H1 (cell line): Measurements from ENCODE around the gene CCDC141. TPM values are rescaled to one million over a fixed set of nuclear protein-coding genes. Genes with fewer than 3 reads are reported as not detected.

ENCODE experiments used
- CTCF ChIA-PET: fragments of 300-600 bp; sonication (Branson Sonifier 250); formaldehyde crosslinking; loops from one replicate; lab custom pipeline; 2021; ENCODE audit not compliant: partially characterized antibody; lab: Charles Lee
- POLR2A ChIA-PET: fragments of 300-600 bp; sonication (Branson Sonifier 250); formaldehyde crosslinking; loops from one replicate; lab custom pipeline; 2021; ENCODE audit warnings: inconsistent platforms; ENCODE audit not compliant: partially characterized antibody; lab: Charles Lee
- DNase-seq, 2 experiments: peaks; one replicate each; pipeline versions ENCODE4 v3.0.0 to v3.0.0-alpha.2; 2010 to 2022; ENCODE audit warnings: low spot score in 2 of 2, low read depth in 1 of 2, mixed read lengths in 1 of 2
- FAIRE-seq: peaks from 2 replicates; lab custom pipeline; 2011; peaks lifted over from hg19 to GRCh38; lab: Jason Lieb, UNC
- H2AFZ ChIP-seq: 2 replicates; pipeline ENCODE4 v1.8.1; 2012; ENCODE audit warnings: low read length, inconsistent platforms
- H2AK5ac ChIP-seq: 2 replicates; pipeline ENCODE4 v1.6.1; 2013; ENCODE audit warnings: low read depth, low read length
- H2BK120ac ChIP-seq: replicated peaks from 2 replicates; pipeline ENCODE3; 2013; ENCODE audit warnings: low read depth, low read length, inconsistent platforms
- H2BK12ac ChIP-seq: 2 replicates; pipeline ENCODE4 v1.6.1; 2013; ENCODE audit warnings: low read depth, low read length
- H2BK15ac ChIP-seq: 2 replicates; pipeline ENCODE4 v1.6.1; 2013; ENCODE audit warnings: low read length
- H2BK20ac ChIP-seq: 2 replicates; pipeline ENCODE4 v1.6.1; 2013; ENCODE audit warnings: low read length
- H2BK5ac ChIP-seq: 2 replicates; pipeline ENCODE4 v1.6.1; 2013; ENCODE audit warnings: low read depth, low read length
- H3K14ac ChIP-seq: 2 replicates; pipeline ENCODE4 v1.6.1; 2013; ENCODE audit warnings: inconsistent platforms; ENCODE audit not compliant: insufficient read length
- H3K18ac ChIP-seq: 2 replicates; pipeline ENCODE4 v1.6.1; 2013; ENCODE audit warnings: low read length; ENCODE audit errors: extremely low read depth
- H3K23ac ChIP-seq: 2 replicates; pipeline ENCODE4 v1.6.1; 2013; ENCODE audit warnings: inconsistent platforms; ENCODE audit not compliant: insufficient read length
- H3K23me2 ChIP-seq: 2 replicates; pipeline ENCODE4 v1.6.1; 2013; ENCODE audit warnings: low read depth, low read length
- H3K27ac ChIP-seq: 2 replicates; pipeline ENCODE4 v1.6.1; 2011; ENCODE audit warnings: low read depth, low read length, inconsistent platforms
- H3K27me3 ChIP-seq, 4 experiments: replicated peaks in 1 of 4; 1 replicate in 1 of 4; 2 replicates in 3 of 4; pipeline versions ENCODE4 v1.6.1 to v1.8.1; 2011 to 2013; ENCODE audit warnings: low read length in 3 of 4, mild to moderate bottlenecking in 3 of 4, inconsistent platforms in 2 of 4, mixed read lengths in 2 of 4, moderate library complexity in 1 of 4; ENCODE audit not compliant: control insufficient read depth in 3 of 4, insufficient read depth in 3 of 4; ENCODE audit errors: extremely low read depth in 1 of 4
- H3K36me3 ChIP-seq, 4 experiments: 2 replicates each; pipeline versions ENCODE4 v1.6.1 to v1.8.1; 2011 to 2013; ENCODE audit warnings: mild to moderate bottlenecking in 4 of 4, low read length in 3 of 4, moderate library complexity in 2 of 4, control low read depth in 1 of 4, inconsistent platforms in 1 of 4; ENCODE audit not compliant: insufficient read depth in 4 of 4, control insufficient read depth in 2 of 4
- H3K4ac ChIP-seq: replicated peaks from 2 replicates; pipeline ENCODE3; 2013; ENCODE audit warnings: low read length, low read depth, mixed read lengths, inconsistent platforms; ENCODE audit not compliant: insufficient read length
- H3K4me1 ChIP-seq, 4 experiments: replicated peaks in 1 of 4; 1 replicate in 1 of 4; 2 replicates in 3 of 4; pipeline versions ENCODE4 v1.6.1 to v1.8.1; 2011 to 2013; ENCODE audit warnings: low read length in 3 of 4, inconsistent platforms in 2 of 4, mixed read lengths in 1 of 4; ENCODE audit not compliant: insufficient read depth in 4 of 4, control insufficient read depth in 3 of 4
- H3K4me2 ChIP-seq, 2 experiments: 2 replicates each; pipeline versions ENCODE4 v1.6.1 to v1.8.1; 2011 to 2013; ENCODE audit warnings: low read depth in 2 of 2, low read length in 2 of 2, control low read depth in 1 of 2, inconsistent platforms in 1 of 2, mild to moderate bottlenecking in 1 of 2; ENCODE audit not compliant: insufficient read depth in 1 of 2
- H3K4me3 ChIP-seq, 4 experiments: fragments of 200-600, 300-600 bp in 1 of 4; sonication (generic), shearing (Covaris generic), sonication (Bioruptor Twin) in 1 of 4; 2 replicates each; pipeline versions ENCODE4 v1.5.1 to v1.8.1; 2011 to 2016; ENCODE audit warnings: low read length in 4 of 4, low read depth in 3 of 4, control low read depth in 2 of 4, inconsistent platforms in 2 of 4, mild to moderate bottlenecking in 2 of 4, mixed read lengths in 1 of 4, moderate library complexity in 1 of 4; ENCODE audit not compliant: insufficient read depth in 2 of 4; ENCODE audit errors: extremely low read depth in 1 of 4
- H3K56ac ChIP-seq: replicated peaks from 2 replicates; pipeline ENCODE3; 2013; ENCODE audit warnings: low read depth, mild to moderate bottlenecking, mixed read lengths, low read length, inconsistent platforms; ENCODE audit not compliant: insufficient read length
- H3K79me1 ChIP-seq: 2 replicates; pipeline ENCODE4 v1.6.1; 2013; ENCODE audit warnings: low read depth, low read length, control low read depth
- H3K79me2 ChIP-seq, 2 experiments: 2 replicates each; pipeline versions ENCODE4 v1.6.1 to v1.8.1; 2012 to 2013; ENCODE audit warnings: low read length in 2 of 2, mild to moderate bottlenecking in 2 of 2, inconsistent platforms in 1 of 2; ENCODE audit not compliant: insufficient read depth in 2 of 2, control insufficient read depth in 1 of 2
- H3K9ac ChIP-seq, 4 experiments: replicated peaks in 1 of 4; 1 replicate in 1 of 4; 2 replicates in 3 of 4; pipeline versions ENCODE4 v1.6.1 to v1.8.1; 2011 to 2013; ENCODE audit warnings: low read depth in 3 of 4, low read length in 3 of 4, control low read depth in 2 of 4, mild to moderate bottlenecking in 2 of 4, moderate library complexity in 2 of 4, inconsistent platforms in 1 of 4; ENCODE audit errors: extremely low read depth in 1 of 4
- H3K9me3 ChIP-seq, 2 experiments: 2 replicates each; pipeline versions ENCODE4 v1.6.1 to v1.8.1; 2012 to 2013; ENCODE audit warnings: mild to moderate bottlenecking in 2 of 2, moderate library complexity in 2 of 2, control low read depth in 1 of 2, inconsistent platforms in 1 of 2, low read depth in 1 of 2, low read length in 1 of 2, mixed read lengths in 1 of 2; ENCODE audit not compliant: insufficient read depth in 2 of 2
- H4K20me1 ChIP-seq, 2 experiments: replicated peaks in 1 of 2; 2 replicates each; pipeline versions ENCODE3 to v1.8.1; 2011 to 2013; ENCODE audit warnings: inconsistent platforms in 2 of 2, low read length in 2 of 2, mild to moderate bottlenecking in 1 of 2; ENCODE audit not compliant: insufficient read depth in 2 of 2, control insufficient read depth in 1 of 2
- H4K5ac ChIP-seq: 2 replicates; pipeline ENCODE4 v1.6.1; 2013; ENCODE audit warnings: low read length, low read depth, mixed read lengths, inconsistent platforms; ENCODE audit not compliant: insufficient read length
- H4K8ac ChIP-seq: 2 replicates; pipeline ENCODE4 v1.8.0; 2013; ENCODE audit warnings: mild to moderate bottlenecking, moderate library complexity, low read length, inconsistent platforms; ENCODE audit not compliant: insufficient read depth; ENCODE audit errors: extremely low read depth
- H4K91ac ChIP-seq: replicated peaks from 2 replicates; pipeline ENCODE3; 2013; ENCODE audit warnings: low read length, mixed read lengths, inconsistent platforms; ENCODE audit not compliant: insufficient read length
- ATF3 ChIP-seq: IDR thresholded peaks from 2 replicates; pipeline ENCODE4 v1.6.1; 2011; ENCODE audit warnings: low read depth, mild to moderate bottlenecking, low read length; ENCODE audit not compliant: insufficient read depth
- CEBPB ChIP-seq: IDR thresholded peaks from 2 replicates; pipeline ENCODE4 v1.6.1; 2012; ENCODE audit warnings: low read depth, low read length
- CHD2 ChIP-seq: IDR thresholded peaks from 2 replicates; pipeline ENCODE4 v1.6.1; 2012; ENCODE audit warnings: low read length, improper control_type of control experiment
- GTF2F1 ChIP-seq: IDR thresholded peaks from 2 replicates; pipeline ENCODE4 v1.6.1; 2012; ENCODE audit warnings: low read depth, low read length, improper control_type of control experiment, borderline replicate concordance
- HDAC2 ChIP-seq, 2 experiments: fragments of 300-600 bp in 1 of 2; sonication (generic) in 1 of 2; IDR thresholded peaks; 2 replicates each; pipeline ENCODE4 v1.6.1; 2011 to 2012; ENCODE audit warnings: low read depth in 2 of 2, low read length in 2 of 2, mild to moderate bottlenecking in 2 of 2, moderate library complexity in 2 of 2, borderline replicate concordance in 1 of 2, inconsistent platforms in 1 of 2
- POU5F1 ChIP-seq: IDR thresholded peaks from 2 replicates; pipeline ENCODE4 v1.6.1; 2011; ENCODE audit warnings: low read depth, mild to moderate bottlenecking, low read length, moderate library complexity
- RNF2 ChIP-seq: fragments of 200-900, 300-1000 bp; sonication (generic); IDR thresholded peaks from 2 replicates; pipeline ENCODE4 v1.7.1; 2016; ENCODE audit warnings: borderline replicate concordance, low read depth, mild to moderate bottlenecking, antibody characterized with exemption, low read length; ENCODE audit not compliant: poor library complexity, severe bottlenecking; ENCODE audit errors: missing control alignments
- SIX5 ChIP-seq: IDR thresholded peaks from 2 replicates; pipeline ENCODE4 v1.6.1; 2011; ENCODE audit warnings: mild to moderate bottlenecking, low read depth, low read length
- TAF1 ChIP-seq: IDR thresholded peaks from 2 replicates; pipeline ENCODE4 v1.6.1; 2011; ENCODE audit warnings: mild to moderate bottlenecking, low read depth, low read length
- USF2 ChIP-seq: IDR thresholded peaks from 2 replicates; pipeline ENCODE4 v1.6.1; 2011; ENCODE audit warnings: low read length, improper control_type of control experiment
- WGBS, 2 experiments: shearing (Covaris generic) in 1 of 2; methylation state at CpG; one replicate each; pipeline versions ENCODE4 v1.1.6 to v1.1.7; 2013 to 2015; ENCODE audit warnings: low lambda C conversion rate in 2 of 2, mixed read lengths in 2 of 2, inconsistent platforms in 1 of 2, low coverage in 1 of 2, missing lambda C conversion rate in 1 of 2; ENCODE audit not compliant: insufficient replicate concordance in 2 of 2, insufficient coverage in 1 of 2, insufficient read length in 1 of 2; ENCODE audit errors: extremely low coverage in 1 of 2, missing lambda C conversion rate in 1 of 2; 5-methylcytosine and 5-hydroxymethylcytosine counted together
- polyA plus RNA-seq, 7 experiments: library from polyadenylated mRNA; depleted of rRNA in 3 of 7; stranded (reverse) in 5 of 7; unstranded in 2 of 7; fragments of >200 nt in 5 of 7; fragments of 200-250 nt in 2 of 7; gene quantifications; 1 replicate in 5 of 7; 2 replicates in 1 of 7; 4 replicates in 1 of 7; pipeline versions ENCODE4 v1.2.1 to v1.2.3, GENCODE V29; 2011 to 2013; ENCODE audit warnings: missing spikeins in 2 of 7, mixed read lengths in 2 of 7
- total RNA-seq: library from RNA; stranded (reverse); fragmentation: NEBNext Ultra II Directional; extraction: Animal tissue kit (Norgen Biotek cat#: 25700); gene quantifications from 2 replicates; pipeline ENCODE4 v1.2.1, GENCODE V29; 2021

The CCDC141 gene
- total and polyA plus RNA-seq, 2 of the 8 experiments (the other 6 are each of a cell fraction or from before 2014, with no cell fraction given), result 0.56 to 21.6 TPM

GRCh38 chr2:178819147-178819875 is 230.6 kb downstream of the CCDC141 start:
- WGBS, 2 experiments, result 78% methylated on average over 1 of the region's 1 CpG; no CpG with 5 or more reads in 1 of the 2 experiments
- no peak overlapping the region for H3K23ac ChIP-seq
- no peak overlapping the region for H2BK20ac ChIP-seq
- H4K20me1 ChIP-seq, result no peaks in the 10 kb centered on the region
- no peak overlapping the region for H3K4me3 ChIP-seq
- no peak for TF ChIP-seq RNF2
- no peak for TF ChIP-seq USF2
- no peak for TF ChIP-seq ATF3
- TF ChIP-seq SIX5, result no peak
- TF ChIP-seq HDAC2 (IDR thresholded peaks at IDR 0.05; ENCODE audit: borderline replicate concordance in 1 of 2, low read depth in 2 of 2, low read length in 2 of 2), result no peak
- no peak for TF ChIP-seq POU5F1
- no peak for TF ChIP-seq GTF2F1
- TF ChIP-seq TAF1, result no peak
- TF ChIP-seq CHD2, result no peak
- no peak for TF ChIP-seq CEBPB
- no peaks in the 10 kb centered on the region for H3K36me3 ChIP-seq
- H2BK15ac ChIP-seq, result no peak overlapping the region
- H2AFZ ChIP-seq, result no peak overlapping the region
- no peak overlapping the region for H2AK5ac ChIP-seq
- H4K91ac ChIP-seq, result no peak overlapping the region
- no peak overlapping the region for H3K14ac ChIP-seq
- no peak overlapping the region for H3K18ac ChIP-seq
- no peak overlapping the region for H3K4ac ChIP-seq
- DNase-seq (no peak), FAIRE-seq (no peak)
- POLR2A ChIA-PET, result no interaction called here
- no peak overlapping the region for H4K8ac ChIP-seq
- H3K9me3 ChIP-seq, result no peaks in the 10 kb centered on the region
- H3K4me2 ChIP-seq, result no peak overlapping the region
- H3K27me3 ChIP-seq, result no peaks in the 10 kb centered on the region
- no peaks in the 10 kb centered on the region for H3K23me2 ChIP-seq
- no peaks in the 10 kb centered on the region for H3K4me1 ChIP-seq
- H3K56ac ChIP-seq, result no peak overlapping the region
- H2BK120ac ChIP-seq, result no peak overlapping the region
- no peak overlapping the region for H3K27ac ChIP-seq
- H2BK12ac ChIP-seq, result no peak overlapping the region
- no peak overlapping the region for H3K9ac ChIP-seq
- CTCF ChIA-PET, result interaction anchor here (0.8 to 2.3 kb wide), 8 partner anchors 8 to 68 kb away, joined by 3 to 12 read pairs (median 4); no protein-coding TSS in a partner anchor
- no peaks in the 10 kb centered on the region for H3K79me2 ChIP-seq
- no peak overlapping the region for H2BK5ac ChIP-seq
- H3K79me1 ChIP-seq, result no peaks in the 10 kb centered on the region
- no peak overlapping the region for H4K5ac ChIP-seq
